Keratinocyte (primary cell): ENCODE results near the gene MRPS21. TPM values are rescaled to one million over a fixed set of nuclear protein-coding genes. Genes with fewer than 3 reads are reported as not detected.
"Not testable (repeated sequence)": the region's sequence is repeated elsewhere in the genome, so short reads cannot be mapped to it uniquely, and the experiment has no call there.

Experiments
- DNase-seq: peaks from one replicate; pipeline ENCODE4 v3.0.0-alpha.2; 2011; ENCODE audit warnings: low read depth, missing footprints, low spot score
- FAIRE-seq: peaks from 2 replicates; lab custom pipeline; 2011; peaks lifted over from hg19 to GRCh38; lab: Jason Lieb, UNC
- H2AFZ ChIP-seq: 2 replicates; pipeline ENCODE4 v1.6.0; 2012; ENCODE audit warnings: low read length, control low read depth, inconsistent platforms; ENCODE audit not compliant: control insufficient read depth
- H3K27ac ChIP-seq: 2 replicates; pipeline ENCODE4 v1.5.1; 2011; ENCODE audit warnings: low read length; ENCODE audit not compliant: control insufficient read depth, insufficient read depth
- H3K27me3 ChIP-seq: 3 replicates; pipeline ENCODE4 v1.6.0; 2011; ENCODE audit warnings: low read length; ENCODE audit not compliant: control insufficient read depth, insufficient read depth; ENCODE audit errors: extremely low read depth
- H3K36me3 ChIP-seq, 2 experiments: 2 replicates in 1 of 2; 3 replicates in 1 of 2; pipeline ENCODE4 v1.5.1; 2011; ENCODE audit warnings: low read length in 2 of 2, mild to moderate bottlenecking in 1 of 2; ENCODE audit not compliant: control insufficient read depth in 2 of 2, insufficient read depth in 2 of 2; ENCODE audit errors: extremely low read depth in 1 of 2
- H3K4me1 ChIP-seq: 3 replicates; pipeline ENCODE4 v1.5.1; 2011; ENCODE audit warnings: low read length; ENCODE audit not compliant: control insufficient read depth, insufficient read depth; ENCODE audit errors: extremely low read depth
- H3K4me2 ChIP-seq: 3 replicates; pipeline ENCODE4 v1.6.0; 2011; ENCODE audit warnings: low read depth, low read length; ENCODE audit not compliant: control insufficient read depth, insufficient read depth; ENCODE audit errors: extremely low read depth
- H3K4me3 ChIP-seq, 3 experiments: fragments of 200-600 bp in 1 of 3; sonication (generic) in 1 of 3; 2 replicates in 2 of 3; 3 replicates in 1 of 3; pipeline ENCODE4 v1.5.1; 2011 to 2016; ENCODE audit warnings: low read length in 3 of 3, mild to moderate bottlenecking in 3 of 3, control low read depth in 2 of 3, inconsistent platforms in 1 of 3, low read depth in 1 of 3, mixed read lengths in 1 of 3, mixed run types in 1 of 3, moderate library complexity in 1 of 3; ENCODE audit not compliant: control insufficient read depth in 2 of 3, insufficient read depth in 2 of 3; ENCODE audit errors: extremely low read depth in 1 of 3
- H3K79me2 ChIP-seq: 2 replicates; pipeline ENCODE4 v1.6.0; 2012; ENCODE audit warnings: low read length; ENCODE audit not compliant: control insufficient read depth, insufficient read depth
- H3K9ac ChIP-seq: 3 replicates; pipeline ENCODE4 v1.6.0; 2011; ENCODE audit warnings: low read length; ENCODE audit not compliant: control insufficient read depth, insufficient read depth; ENCODE audit errors: extremely low read depth
- H3K9me1 ChIP-seq: 3 replicates; pipeline ENCODE4 v1.6.0; 2011; ENCODE audit warnings: low read length; ENCODE audit not compliant: control insufficient read depth, insufficient read depth; ENCODE audit errors: extremely low read depth
- H3K9me3 ChIP-seq: 2 replicates; pipeline ENCODE4 v1.5.1; 2012; ENCODE audit warnings: low read depth, low read length; ENCODE audit not compliant: control insufficient read depth
- H4K20me1 ChIP-seq: 3 replicates; pipeline ENCODE4 v1.6.0; 2011; ENCODE audit warnings: low read length; ENCODE audit not compliant: control insufficient read depth, insufficient read depth; ENCODE audit errors: extremely low read depth
- EZH2 ChIP-seq: IDR thresholded peaks from one replicate; pipeline ENCODE4 v1.6.1; 2012; ENCODE audit warnings: inconsistent platforms, mild to moderate bottlenecking, low read length, moderate library complexity
- dilution Hi-C: fragments of 300-500 bp; cut with MboI; formaldehyde crosslinking; loops from one replicate; pipeline ENCODE4 v1.7.0; 2020; ENCODE audit warnings: low sequenced_read_pairs; ENCODE audit not compliant: extremely low pct_ligation_motif_present
- polyA plus RNA-seq, 5 experiments: library from polyadenylated mRNA; depleted of rRNA in 3 of 5; stranded (reverse) in 3 of 5; stranded (forward) in 1 of 5; unstranded in 1 of 5; fragments of >200 nt; gene quantifications; 1 replicate in 1 of 5; 2 replicates in 3 of 5; 3 replicates in 1 of 5; pipeline versions ENCODE4 v1.2.1 to v1.2.3, GENCODE V29; 2011 to 2012; ENCODE audit warnings: missing spikeins in 2 of 5, low read depth in 1 of 5, low replicate concordance in 1 of 5
- TF ChIP-seq, protein P1 (sequence below), 3 experiments: IDR thresholded peaks in 1 of 3; conservative IDR thresholded peaks in 1 of 3; optimal IDR thresholded peaks in 1 of 3; 2 replicates in 2 of 3; 3 replicates in 1 of 3; pipeline versions ENCODE3 to v1.5.1; 2011; ENCODE audit warnings: low read length in 3 of 3, mild to moderate bottlenecking in 3 of 3, moderate library complexity in 2 of 3, control low read depth in 1 of 3, inconsistent platforms in 1 of 3; ENCODE audit not compliant: insufficient read depth in 2 of 3; ENCODE audit errors: extremely low read depth in 1 of 3

The MRPS21 gene
- polyA plus RNA-seq, 1 donor (not counting 4 experiments of a cell fraction or from before 2014, with no cell fraction given), result 159 TPM

DNA sequence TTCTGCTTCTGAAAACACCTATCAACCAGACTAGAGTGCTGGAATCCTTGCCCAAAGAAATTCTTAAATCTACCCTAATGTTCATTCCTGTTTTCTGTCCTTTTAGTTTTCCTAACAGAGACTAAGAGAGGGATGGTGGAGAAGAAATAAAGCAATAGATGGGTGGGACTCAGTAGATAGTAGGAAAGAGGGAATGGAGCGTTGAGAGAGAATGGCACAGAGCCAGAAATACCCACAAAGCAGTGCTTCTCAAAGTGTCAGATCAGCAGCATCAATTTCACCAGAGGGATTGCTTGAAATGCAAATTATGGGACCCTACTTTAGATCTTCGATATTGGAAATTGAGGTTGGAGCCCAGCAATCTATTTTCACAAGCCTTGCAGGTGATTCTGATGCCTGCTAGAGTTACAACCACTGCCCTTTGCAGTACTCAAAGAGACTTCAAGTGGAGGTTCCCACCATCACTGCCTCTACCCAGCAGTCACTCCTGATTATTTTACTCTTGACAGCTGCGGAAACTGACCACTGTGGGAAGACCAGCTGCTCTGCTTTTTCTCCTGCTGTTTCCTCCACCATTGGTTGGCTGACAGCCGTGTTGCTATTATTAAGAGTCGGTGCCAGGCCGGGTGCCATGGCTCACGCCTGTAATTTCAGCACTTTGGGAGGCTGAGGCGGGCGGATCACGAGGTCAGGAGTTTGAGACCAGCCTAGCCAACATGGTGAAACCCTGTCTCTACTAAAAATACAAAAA lies 16.3 kb downstream of the MRPS21 start:
- H2AFZ ChIP-seq, result no peak overlapping the region
- no peaks in the 10 kb centered on the region for H4K20me1 ChIP-seq
- no peaks in the 10 kb centered on the region for H3K4me1 ChIP-seq
- H3K9me1 ChIP-seq, result no peaks in the 10 kb centered on the region
- H3K9ac ChIP-seq, result no peak overlapping the region
- H3K79me2 ChIP-seq, result no peaks in the 10 kb centered on the region
- H3K9me3 ChIP-seq, result no peaks in the 10 kb centered on the region
- dilution Hi-C loops, result no loop called here
- H3K4me2 ChIP-seq, result no peak overlapping the region
- no peaks in the 10 kb centered on the region for H3K27me3 ChIP-seq
- peaks cover 3 to 9% of the 10 kb centered on the region in 2 experiments for H3K36me3 ChIP-seq
- H3K4me3 ChIP-seq, result no peak overlapping the region
- TF ChIP-seq EZH2, result no peak
- TF ChIP-seq, protein P1, sequence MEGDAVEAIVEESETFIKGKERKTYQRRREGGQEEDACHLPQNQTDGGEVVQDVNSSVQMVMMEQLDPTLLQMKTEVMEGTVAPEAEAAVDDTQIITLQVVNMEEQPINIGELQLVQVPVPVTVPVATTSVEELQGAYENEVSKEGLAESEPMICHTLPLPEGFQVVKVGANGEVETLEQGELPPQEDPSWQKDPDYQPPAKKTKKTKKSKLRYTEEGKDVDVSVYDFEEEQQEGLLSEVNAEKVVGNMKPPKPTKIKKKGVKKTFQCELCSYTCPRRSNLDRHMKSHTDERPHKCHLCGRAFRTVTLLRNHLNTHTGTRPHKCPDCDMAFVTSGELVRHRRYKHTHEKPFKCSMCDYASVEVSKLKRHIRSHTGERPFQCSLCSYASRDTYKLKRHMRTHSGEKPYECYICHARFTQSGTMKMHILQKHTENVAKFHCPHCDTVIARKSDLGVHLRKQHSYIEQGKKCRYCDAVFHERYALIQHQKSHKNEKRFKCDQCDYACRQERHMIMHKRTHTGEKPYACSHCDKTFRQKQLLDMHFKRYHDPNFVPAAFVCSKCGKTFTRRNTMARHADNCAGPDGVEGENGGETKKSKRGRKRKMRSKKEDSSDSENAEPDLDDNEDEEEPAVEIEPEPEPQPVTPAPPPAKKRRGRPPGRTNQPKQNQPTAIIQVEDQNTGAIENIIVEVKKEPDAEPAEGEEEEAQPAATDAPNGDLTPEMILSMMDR (optimal IDR thresholded peaks at IDR 0.05 in 1 of 3, IDR thresholded peaks at IDR 0.05 in 1 of 3, conservative IDR thresholded peaks at IDR 0.05 in 1 of 3; ENCODE audit: extremely low read depth in 1 of 3, insufficient read depth in 2 of 3, low read length in 3 of 3), result no peak
- no peak overlapping the region for H3K27ac ChIP-seq
- no peak for FAIRE-seq
- DNase-seq, result no peak

DNA sequence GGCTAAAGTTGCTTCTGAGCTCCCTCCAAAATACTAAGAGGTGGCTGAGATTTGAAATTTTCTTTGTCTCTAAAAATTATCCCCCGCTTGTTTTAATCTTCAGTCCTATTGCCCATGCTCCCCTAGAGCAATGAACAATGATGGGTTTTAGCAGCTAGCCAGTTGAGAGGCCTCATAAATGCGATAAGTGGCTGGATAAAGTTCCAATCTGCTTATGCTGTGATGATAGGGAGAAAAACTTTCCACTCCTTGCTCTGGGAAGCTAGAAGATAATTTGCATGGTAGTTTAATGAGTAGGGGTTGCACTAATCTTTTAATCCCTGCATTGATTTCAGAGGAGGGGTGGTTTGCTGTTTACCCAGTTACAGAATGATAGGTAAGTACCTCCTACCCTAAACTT lies 18.1 kb downstream of the MRPS21 start:
- H3K79me2 ChIP-seq, result no peaks in the 10 kb centered on the region
- no peak overlapping the region for H3K4me3 ChIP-seq
- H4K20me1 ChIP-seq, result no peaks in the 10 kb centered on the region
- no peak overlapping the region for H3K9ac ChIP-seq
- dilution Hi-C loops, result no loop called here
- H3K4me1 ChIP-seq, result no peaks in the 10 kb centered on the region
- no peak overlapping the region for H3K27ac ChIP-seq
- FAIRE-seq, result no peak
- no peak overlapping the region for H3K4me2 ChIP-seq
- peaks cover 2 to 4% of the 10 kb centered on the region in 2 experiments for H3K36me3 ChIP-seq
- no peak for TF ChIP-seq EZH2
- TF ChIP-seq, protein P1 (optimal IDR thresholded peaks at IDR 0.05 in 1 of 3, IDR thresholded peaks at IDR 0.05 in 1 of 3, conservative IDR thresholded peaks at IDR 0.05 in 1 of 3; ENCODE audit: extremely low read depth in 1 of 3, insufficient read depth in 2 of 3, low read length in 3 of 3), result no peak
- no peak for DNase-seq
- no peaks in the 10 kb centered on the region for H3K9me1 ChIP-seq
- H2AFZ ChIP-seq, result no peak overlapping the region
- no peaks in the 10 kb centered on the region for H3K9me3 ChIP-seq
- no peaks in the 10 kb centered on the region for H3K27me3 ChIP-seq

DNA sequence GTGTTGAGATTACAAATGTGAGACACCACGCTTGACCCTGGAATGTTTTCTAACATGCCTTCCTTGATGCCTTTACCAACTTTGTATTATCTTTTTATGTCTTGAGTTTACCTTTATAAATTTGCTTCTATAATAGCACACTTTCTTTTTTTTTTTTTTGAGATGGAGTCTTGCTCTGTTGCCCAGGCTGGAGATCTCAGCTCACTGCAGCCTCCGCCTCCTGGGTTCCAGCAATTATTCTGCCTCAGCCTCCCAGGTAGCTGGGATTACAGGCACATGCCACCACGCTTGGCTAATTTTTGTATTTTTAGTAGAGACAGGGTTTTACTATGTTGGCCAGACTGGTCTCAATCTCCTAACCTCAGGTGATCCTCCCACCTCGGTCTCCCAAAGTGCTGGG lies 21.0 kb downstream of the MRPS21 start:
- H2AFZ ChIP-seq, H3K4me3 ChIP-seq, H3K27me3 ChIP-seq, H3K9me1 ChIP-seq, dilution Hi-C loops, H3K36me3 ChIP-seq, H3K27ac ChIP-seq, H3K9ac ChIP-seq, H3K4me2 ChIP-seq, FAIRE-seq, H3K4me1 ChIP-seq, H4K20me1 ChIP-seq, H3K9me3 ChIP-seq, DNase-seq, H3K79me2 ChIP-seq: not testable (repeated sequence)
